Left renal pelvis (tissue), 4 donors: ENCODE measurements around the gene TMEM125. TPM values are rescaled to one million over a fixed set of nuclear protein-coding genes. Genes with fewer than 3 reads are reported as not detected.

Source experiments
- DNase-seq, 4 donors: peaks; one replicate each; pipeline ENCODE4 v3.0.0-alpha.2; 2013; ENCODE audit warnings: low read depth in 4 of 4, low spot score in 3 of 4
- polyA plus RNA-seq, 4 donors: library from polyadenylated mRNA; unstranded; fragments of 120-200 nt; gene quantifications; one replicate each; pipeline ENCODE4 v1.2.1, GENCODE V29; 2013; ENCODE audit not compliant: insufficient read length in 4 of 4

TMEM125 gene
- polyA plus RNA-seq, 4 donors, result 0.66 to 19.1 (median 13.1) TPM

GRCh38 chr1:43288785-43289706 lies 19.3 kb downstream of the TMEM125 start:
- no peak for DNase-seq

- DNase-seq, result no peak
These were observed 22.4 kb downstream of the TMEM125 start for GRCh38 chr1:43292216-43292615.

- DNase-seq, result no peak
These were observed 22.9 kb downstream of the TMEM125 start for GRCh38 chr1:43292679-43293078.

GRCh38 chr1:43293176-43293575 lies 23.4 kb downstream of the TMEM125 start:
- DNase-seq, result no peak

- DNase-seq, result no peak
These were observed 24.3 kb downstream of the TMEM125 start for GRCh38 chr1:43293896-43294760.

- DNase-seq, result no peak
These were observed 25.0 kb downstream of the TMEM125 start for GRCh38 chr1:43294761-43295160.

GRCh38 chr1:43296207-43296606 lies 26.4 kb downstream of the TMEM125 start:
- no peak for DNase-seq

GRCh38 chr1:43298055-43298454 lies 28.3 kb downstream of the TMEM125 start:
- DNase-seq, result no peak

GRCh38 chr1:43299101-43299500 lies 29.3 kb downstream of the TMEM125 start:
- DNase-seq, result no peak

GRCh38 chr1:43300378-43301094 lies 30.8 kb downstream of the TMEM125 start, which contains the start of gene TIE1:
Gene TIE1 (plus strand): TSS chr1:43300982. CDS start chr1:43301072, 90 bp downstream.
- no peak for DNase-seq

- DNase-seq, result no peak
These were observed 32.4 kb downstream of the TMEM125 start for GRCh38 chr1:43302201-43302600.

- DNase-seq, result no peak
These were observed 33.1 kb downstream of the TMEM125 start for GRCh38 chr1:43302721-43303470.

- no peak for DNase-seq
These were observed 33.9 kb downstream of the TMEM125 start for GRCh38 chr1:43303471-43304313.

GRCh38 chr1:43304314-43304681 lies 34.5 kb downstream of the TMEM125 start:
- DNase-seq, result no peak

- no peak for DNase-seq
These were observed 35.1 kb downstream of the TMEM125 start for GRCh38 chr1:43304771-43305300.

GRCh38 chr1:43305461-43305860 lies 35.7 kb downstream of the TMEM125 start:
- no peak for DNase-seq

- DNase-seq, result no peak
These were observed 36.3 kb downstream of the TMEM125 start for GRCh38 chr1:43305926-43306687.
